ENCODE data around the gene GMPR2.

The GMPR2 gene

DNA sequence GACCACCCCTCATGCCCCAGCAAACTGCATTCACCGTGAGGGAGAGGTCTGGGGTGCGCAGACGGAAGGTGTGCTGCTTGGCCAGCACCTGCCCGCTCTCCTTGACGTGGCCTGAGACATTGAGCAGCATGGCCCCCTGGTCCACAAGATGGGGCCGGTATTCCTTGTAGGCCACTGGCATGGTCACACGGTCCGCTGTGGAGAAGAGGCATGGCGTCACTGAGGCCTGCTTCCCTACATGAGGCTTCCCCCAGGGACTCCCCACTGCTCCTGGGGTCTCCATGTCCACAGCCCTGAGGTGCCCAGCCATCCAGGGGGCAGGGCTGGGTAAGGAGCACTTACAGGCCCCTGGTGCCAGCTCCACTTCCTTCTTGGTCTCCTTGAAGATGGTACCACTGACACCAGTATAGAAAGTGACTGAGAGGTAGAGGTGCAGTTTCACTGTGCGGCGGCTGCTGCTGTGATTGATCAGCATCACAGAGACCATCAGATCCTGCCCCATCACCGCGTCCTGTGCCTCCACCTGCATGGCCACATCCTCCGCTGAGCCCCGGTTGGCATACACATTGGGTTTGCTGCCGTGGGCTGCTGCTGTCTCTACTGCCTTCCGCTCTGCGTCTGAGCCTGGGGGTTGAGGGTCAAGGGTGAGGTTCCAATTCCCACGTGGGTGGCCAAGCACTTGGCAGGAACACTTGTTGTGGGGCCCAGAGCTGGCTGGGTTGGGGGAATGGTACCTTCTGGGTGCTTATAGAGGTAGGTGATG lies 22.1 kb downstream of the GMPR2 start:
- DNase-seq: no peak

DNA sequence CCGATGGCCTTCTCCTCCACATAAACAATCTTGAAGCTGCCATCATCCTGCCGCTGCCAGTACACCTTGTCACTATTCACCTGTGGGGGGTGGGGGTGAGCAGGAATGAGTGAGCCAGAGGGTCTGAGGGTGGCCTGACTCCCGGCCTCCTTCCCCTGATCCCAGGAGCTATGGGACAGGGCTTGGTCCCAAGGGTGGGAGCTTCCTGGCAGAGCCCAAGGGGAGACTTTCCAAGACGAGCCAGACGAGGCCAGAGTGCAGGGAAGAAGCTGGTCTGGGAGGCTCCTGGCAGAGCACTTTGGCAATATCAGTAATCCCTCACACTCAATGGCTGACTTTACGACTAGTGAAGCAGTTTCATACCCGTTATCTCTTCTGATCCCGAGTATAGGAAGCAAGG lies 22.7 kb downstream of the GMPR2 start:
- DNase-seq: no peak

DNA sequence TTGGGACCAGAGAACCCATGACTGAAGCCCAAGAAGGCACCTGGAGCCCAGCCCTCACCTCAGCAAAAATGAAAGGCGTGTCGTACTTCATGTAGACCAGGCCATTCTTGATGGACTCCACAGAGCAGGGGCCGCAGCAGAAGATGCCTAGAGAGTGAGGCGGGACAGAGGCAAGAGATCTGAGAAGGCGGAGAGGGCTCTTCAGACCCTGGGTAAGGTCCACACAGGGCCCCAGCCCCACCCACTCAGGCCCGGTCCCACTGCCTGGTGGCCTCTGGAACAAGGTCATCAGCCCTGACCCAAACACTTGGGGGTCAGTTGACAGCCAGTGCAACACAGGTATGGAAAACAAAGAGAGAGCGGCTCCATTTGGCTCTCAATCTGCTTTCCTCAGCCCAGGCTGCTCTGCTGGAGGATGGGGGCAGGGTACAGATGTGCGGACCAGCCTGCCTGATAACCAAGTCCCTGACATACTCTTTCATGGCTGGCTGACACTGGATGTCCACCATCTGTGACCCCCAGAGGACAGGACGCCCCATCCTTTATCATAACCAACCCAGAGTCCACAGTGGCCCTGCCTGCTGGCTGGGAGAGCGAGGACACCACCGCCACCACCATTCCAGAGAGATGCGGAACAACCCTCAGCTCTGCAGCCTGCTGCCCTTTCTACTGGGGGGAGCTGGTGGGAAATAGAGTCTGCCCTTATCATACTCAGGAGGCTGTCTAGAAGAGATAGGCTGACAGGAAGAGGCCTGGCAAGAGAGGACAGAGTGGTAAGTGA lies 23.4 kb downstream of the GMPR2 start:
- DNase-seq: no peak

DNA sequence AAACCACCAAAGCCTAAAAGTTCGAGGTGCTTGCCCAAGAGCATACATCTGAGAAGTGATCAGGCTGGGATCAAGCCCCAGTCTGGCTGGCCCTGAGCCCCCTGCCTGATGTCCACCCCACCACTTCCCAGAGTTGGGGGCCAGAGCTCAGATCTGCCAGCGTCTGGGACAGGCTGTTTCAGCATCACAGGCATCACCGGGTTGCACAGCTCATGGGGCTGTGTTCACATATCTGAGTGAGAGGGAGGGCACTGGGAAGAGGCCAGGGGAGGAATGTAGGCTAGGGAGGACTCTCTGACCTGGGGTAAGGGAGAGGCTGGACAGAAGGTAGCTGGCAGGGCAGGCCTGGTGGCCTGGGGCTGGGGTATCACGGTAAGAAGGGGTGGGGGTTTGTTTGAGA lies 24.2 kb downstream of the GMPR2 start:
- DNase-seq: no peak

DNA sequence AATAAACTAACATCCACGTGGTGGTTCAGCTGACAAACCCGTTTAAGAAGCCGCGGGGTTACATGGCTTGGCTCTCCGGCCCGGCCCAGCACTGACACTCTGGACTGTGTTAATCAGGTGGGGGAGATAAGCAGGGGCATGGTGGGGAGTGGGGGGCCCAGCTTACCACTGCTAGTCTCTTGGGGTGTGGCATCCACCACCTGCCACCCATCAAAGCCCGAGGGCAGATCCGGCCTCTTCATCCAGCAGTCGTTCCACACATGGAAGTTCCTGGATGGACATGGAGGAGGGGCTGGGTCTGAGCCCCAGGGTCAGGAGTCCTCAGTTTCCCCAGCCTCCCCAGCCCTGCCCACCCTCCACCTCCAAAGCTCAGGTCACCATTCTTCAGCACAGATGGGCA lies 25.4 kb downstream of the GMPR2 start:
- DNase-seq: no peak

DNA sequence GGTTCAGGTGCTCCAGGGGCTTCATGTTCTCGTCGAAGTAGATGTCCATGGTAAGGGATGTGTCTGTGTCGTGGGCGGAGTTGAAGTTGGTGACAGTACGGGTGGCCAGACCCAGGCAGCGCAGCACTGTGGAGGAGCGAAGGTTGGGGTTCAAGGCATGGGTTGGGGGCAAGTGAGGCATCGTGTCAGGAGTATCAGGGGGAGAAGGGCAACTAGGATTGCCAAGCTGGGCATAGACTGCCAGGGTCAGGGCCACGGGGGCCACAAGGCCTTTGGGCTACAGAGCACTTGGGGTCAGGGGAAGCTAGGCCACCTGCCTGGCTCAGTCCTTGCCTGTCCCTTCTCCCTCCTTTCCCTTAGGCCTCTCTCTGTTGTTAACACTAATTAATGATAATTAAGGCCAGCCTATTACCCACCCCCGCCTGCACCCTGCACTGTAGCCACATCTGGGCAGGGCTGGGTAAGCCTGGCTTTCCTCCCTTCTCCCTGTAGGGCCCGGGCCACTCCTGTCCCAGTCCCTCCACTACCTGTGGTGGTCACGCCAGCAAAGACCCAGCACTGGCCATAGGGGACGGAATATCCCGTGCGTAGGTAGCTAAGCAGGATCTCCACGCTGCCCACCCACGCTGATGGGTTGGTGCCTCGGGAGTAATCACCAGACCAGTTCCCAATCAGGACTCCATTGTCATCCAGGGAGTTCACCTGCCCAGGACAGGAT lies 26.0 kb downstream of the GMPR2 start:
- no peak for DNase-seq

DNA sequence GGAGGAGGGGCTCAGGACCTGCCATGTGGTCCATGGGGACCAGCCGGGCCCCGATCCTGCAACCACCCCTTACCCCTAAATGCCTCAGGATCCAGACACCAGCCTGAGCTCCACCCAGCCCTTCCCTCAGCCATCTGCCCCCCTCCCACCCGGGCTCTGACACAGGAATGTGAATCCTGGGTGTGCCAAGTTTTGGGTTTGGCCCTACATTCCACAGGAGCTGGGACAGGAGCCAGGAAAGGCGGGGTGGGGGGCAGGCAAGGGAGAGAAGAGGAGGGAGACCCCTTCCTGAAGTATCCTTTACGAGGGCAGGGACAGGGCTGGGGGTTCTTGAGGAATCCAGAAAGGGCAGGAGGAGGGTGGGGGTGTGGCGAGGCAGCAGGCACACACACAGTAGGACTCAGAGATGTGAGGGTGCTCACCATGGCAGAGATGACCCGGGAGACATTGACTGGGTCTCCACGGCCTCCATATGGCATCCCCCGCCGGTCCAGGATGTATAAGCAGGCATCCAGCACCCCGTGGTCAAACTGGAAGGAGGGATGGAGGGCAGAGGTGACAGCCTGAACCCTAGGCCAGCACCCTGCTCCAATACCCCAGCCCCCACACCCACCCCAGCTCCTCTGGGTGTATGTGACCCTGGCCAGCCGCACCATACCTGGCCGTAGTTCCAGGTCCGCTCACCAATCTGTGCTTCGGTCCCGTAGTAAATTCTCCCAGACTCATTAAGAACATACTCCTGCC lies 26.7 kb downstream of the GMPR2 start:
- no peak for DNase-seq

DNA sequence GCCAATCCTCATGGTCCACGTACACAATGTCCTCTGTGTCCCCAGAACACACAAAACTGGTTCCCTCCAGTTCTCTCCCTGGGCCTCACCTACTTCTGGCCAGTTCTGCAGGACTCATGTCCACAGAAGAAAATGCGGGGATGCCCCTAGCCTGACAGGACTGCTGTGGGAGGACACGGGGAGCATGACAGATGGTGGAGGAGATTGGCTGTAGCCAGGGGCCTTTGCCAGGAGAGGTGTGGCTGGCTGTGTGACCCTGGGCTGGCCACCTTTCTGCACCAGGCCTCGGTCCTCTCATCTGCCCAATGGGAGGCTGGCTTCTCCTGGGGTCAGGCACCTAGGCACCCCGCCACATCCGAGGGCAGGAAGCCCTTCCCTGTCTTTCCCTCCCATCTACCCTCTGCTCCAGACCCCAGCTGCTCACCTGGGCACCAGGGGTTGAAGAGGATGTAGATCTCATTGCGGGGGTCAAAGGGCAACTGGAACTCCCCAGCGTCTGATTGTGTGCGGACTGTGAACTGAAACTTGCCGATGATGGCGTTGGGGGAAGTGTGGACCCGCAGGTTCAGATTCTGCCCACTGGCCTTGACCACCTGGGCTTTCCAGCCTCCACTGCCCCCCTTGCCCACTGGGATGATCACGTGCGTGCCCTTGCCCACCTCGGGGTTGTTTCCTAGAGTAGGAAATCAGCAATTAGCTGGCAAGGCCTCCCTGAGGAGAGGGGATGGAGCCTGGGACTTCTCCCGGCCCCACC lies 27.5 kb downstream of the GMPR2 start:
- no peak for DNase-seq

DNA sequence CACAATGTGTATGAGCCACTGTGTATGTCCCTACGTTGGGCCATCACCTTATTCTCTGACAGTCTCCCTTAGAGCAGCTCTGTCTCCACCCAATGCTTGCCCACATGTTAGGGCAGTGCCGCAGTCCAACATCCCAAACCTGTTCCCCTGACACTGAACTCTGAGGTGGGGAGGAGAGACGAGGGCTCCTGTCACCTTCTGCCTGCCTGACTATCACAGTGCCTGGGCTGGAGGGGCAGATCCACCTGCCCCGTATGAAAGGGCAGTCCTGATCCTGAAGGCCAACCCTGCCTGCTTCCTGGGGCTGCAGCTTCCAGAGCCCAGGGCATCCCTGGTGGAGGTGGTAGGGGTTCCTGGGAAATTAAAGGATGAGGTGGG lies 28.0 kb downstream of the GMPR2 start:
- no peak for DNase-seq

DNA sequence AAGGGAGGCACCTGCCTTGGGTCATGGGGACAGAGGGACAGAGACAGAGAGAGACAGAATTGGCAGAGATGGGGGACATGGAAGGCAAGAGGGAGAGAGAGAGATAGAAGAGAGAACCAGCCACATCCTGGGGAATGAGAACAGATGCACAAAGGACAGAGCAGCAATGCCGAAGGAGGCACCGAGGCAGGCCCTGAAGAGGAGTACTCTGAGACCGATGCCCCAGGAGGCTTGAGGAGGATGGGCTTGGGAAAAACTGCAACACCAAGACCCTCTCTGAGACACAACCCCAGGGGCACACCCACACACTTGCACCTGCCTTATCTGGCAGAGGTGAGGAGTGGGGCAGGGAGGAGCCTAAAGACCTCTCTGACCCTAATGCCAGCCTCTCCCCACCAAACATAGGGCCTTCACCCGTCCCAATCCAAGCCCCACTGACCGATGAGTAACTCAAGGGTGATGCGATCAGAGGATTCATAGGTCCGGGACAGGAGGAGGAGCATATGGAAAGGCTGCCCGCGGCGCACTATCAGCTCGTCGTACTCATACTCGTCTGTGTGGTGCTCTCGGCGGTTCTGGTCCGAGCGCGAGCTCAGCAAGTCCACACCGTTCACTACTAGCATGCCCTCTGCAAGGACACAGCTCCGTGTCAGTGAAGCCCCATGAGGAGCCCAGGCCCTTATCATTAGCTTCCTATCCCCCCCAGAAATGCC lies 28.7 kb downstream of the GMPR2 start:
- no peak for DNase-seq

DNA sequence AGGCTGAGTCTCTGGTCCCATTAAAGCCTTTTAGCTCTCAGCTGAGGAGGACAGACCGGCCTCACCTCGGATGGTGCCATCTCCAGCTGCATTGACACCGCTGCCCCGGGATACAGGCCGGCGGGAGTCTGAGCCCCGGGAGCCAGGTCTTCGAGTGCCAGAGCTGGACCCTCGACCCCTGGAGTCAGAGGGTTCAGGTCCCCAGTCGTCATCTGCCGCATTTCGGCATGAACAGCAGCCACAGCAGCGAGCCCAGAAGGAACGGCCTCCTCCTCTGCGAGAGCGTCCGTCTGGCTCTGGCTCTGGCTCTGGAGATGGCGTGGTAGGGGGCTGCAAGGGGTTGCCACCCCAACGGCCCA lies 29.2 kb downstream of the GMPR2 start:
- no peak for DNase-seq

DNA sequence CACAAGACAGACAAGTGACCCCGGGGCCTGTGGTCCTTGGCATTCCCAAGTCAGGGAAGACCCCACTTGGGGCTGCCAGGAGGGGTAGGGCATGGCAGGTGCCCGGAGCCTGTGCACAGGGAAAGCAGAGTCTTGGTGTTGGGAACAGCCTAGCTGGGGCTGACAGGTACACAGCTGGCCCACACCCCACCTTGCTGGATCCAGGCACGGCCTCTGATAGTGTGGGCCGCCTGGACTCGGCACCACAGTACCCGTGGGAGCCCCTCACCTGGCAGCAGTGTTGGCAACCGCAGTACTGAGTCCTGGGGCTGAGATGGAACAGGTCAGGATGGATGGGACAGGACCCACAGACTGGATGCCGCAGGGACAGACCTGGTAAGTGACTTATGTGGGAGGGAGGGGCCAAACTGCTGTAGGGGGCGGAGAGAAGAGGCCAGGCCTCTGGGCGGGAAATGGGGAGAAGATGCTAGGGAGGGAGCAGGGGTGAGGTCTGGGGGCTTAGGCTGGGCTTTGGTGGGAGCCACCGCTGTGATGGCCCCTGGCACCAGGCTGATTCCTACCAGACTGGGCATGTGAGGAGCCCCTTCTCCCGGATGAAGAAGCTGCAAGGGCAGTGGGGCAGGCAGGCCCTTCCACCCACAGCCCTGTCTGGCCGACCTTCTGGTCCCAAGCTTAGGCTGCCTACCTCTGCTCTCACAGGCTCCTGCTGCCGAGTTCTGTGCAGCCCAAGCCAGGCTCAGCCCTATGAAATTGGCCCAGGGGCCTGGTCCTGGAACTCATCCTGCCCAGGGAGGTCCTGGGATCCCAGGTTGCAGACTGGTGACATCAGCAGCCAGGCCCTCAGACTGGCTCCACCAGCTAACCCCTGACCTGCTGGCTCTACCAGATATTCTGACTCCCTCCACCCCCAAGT lies 30.3 kb downstream of the GMPR2 start, which contains the start of gene TGM1:
Gene TGM1, minus strand, starts transcription at position 357 of the 913 bp plus-strand sequence. CDS start 825 bp downstream, outside the sequence.
- DNase-seq: no peak

DNA sequence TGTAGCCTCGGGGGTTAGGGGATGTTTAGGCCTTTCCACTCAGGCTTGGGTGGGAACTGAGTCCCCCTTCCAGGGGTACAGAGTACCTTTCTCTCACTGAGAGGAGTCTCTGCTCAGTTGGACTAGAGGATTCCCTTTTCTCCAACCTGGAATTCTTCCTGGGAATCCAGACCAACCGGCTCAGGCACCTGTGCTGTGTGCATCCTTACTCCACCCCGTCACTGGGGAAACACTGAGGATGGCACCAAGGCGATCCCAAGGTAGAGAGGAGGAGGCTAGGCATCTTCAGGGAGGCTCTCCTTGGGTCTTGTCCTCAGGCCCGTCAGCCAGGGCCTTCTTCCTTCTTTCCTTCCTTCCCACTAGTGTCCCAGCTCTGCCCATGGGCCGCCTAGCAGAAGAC lies 31.1 kb downstream of the GMPR2 start:
- DNase-seq: no peak

DNA sequence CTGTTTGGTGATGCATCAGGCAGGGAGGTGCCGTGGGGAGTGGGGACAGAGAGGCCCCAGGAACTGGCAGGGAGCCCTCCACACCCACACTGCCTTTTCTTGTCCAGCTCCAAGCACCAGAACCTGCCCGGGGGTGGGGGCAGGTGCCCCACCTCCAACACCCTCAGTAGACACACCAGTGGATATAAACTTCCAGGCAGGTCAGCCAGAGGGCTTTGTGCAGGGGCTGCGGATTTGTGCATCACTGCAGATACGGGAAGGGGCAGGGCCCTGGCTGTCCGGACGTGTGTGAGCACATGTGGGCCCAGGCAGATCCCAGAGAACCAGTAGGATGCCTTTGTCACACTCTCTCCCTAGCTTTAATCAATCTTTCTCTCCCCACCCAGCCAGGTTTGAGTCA lies 31.6 kb downstream of the GMPR2 start:
- DNase-seq: no peak

DNA sequence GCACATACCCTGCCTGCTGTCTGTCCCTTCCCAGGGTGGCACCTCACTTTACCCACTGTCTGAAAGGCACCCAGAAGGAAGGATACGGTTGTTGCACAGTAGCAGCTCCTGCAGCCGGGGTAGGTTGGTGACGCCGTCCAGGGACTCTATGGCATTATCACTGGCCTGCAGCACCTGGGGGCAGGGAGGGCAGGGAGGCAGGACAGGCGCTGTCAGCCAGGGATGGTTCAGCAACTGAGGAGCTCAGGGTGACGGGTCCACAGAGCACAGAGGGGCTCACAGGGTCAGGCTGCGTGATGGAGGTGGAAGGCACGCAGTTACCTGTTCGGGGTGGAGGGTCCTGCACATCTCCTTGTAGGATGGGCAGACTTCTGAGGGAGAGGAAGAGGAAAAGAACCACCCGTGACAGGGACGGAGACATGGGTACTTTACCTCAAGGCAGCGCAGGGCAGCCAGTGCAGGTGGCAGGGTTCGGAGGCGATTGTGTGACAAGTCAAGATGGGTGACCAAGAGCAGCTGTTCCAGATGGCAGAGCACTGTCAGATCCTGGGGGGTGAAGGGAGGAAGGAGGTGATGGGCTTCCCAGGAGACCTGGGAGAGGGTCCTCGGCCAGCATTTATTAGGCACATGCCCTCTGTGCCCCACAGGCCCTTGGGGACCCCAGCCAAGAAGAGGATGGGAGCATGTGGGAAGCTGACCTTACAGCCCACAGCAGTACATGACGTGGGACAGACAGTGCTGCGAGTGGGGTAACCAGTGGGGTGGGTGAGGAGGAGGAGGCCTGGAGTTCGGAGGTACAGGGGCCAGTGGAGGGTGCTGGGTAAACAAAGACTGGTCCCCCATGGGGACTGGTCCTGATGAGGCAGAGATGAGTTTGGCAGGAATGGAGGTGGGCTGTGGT lies 33.9 kb downstream of the GMPR2 start:
- no peak for DNase-seq

DNA sequence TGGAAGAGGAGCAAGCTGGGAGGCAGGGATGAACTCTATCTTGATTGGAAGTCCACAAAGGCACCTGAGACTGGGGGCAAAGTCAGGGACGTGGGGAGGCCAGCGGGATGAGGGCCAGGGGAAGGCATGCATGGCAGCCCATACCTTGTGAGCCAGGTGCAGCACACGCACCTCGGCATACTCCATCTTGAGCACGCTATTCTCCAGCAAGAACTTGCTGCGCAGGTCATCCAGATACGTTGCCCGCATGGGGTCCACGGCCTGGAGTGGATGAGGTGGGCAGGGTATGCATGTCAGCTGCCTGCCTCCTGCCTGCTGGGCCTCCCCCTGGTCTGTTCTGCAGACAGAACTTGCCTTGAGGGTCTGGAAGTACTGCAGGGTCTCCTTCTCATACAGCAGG lies 34.8 kb downstream of the GMPR2 start:
- no peak for DNase-seq

DNA sequence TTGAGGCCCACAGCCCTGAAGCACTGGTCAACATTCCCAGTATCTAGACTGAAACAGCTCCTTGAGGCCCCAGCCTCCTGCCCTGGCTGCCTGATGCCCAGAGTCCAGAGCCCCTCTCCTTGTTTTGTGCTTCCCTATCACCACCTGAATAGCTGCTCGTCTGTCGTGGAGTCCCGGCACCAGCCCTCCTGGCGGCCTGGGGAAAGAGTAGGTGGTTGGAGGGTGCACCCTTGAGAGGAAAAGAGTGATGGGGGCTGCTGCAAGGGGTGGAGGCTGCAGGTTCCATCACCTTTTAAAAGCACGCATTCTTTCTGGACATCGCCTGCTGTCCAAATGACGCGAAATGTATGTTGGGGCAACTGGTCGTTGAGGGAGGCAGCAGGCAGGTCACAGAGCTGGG lies 35.5 kb downstream of the GMPR2 start:
- no peak for DNase-seq

DNA sequence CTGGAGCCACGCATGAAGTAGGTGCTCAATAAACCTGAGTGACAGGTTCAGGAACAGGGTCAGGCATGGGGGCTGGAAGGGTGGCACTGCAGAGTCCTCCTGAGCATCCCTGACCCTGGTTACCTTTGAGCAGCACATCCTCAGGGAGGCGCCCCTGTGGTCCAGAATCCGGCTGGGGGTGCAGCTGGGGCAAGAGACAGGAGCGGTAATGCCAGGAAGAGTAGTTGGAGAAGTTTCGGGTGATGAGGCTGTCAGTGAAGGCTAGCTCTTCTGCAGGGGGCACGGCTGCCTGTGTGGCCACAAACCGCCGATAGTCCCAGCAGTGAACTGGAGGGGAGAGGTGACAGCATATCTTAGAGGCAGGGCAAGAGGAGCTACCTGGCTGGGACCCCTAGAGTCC lies 36.6 kb downstream of the GMPR2 start:
- no peak for DNase-seq

DNA sequence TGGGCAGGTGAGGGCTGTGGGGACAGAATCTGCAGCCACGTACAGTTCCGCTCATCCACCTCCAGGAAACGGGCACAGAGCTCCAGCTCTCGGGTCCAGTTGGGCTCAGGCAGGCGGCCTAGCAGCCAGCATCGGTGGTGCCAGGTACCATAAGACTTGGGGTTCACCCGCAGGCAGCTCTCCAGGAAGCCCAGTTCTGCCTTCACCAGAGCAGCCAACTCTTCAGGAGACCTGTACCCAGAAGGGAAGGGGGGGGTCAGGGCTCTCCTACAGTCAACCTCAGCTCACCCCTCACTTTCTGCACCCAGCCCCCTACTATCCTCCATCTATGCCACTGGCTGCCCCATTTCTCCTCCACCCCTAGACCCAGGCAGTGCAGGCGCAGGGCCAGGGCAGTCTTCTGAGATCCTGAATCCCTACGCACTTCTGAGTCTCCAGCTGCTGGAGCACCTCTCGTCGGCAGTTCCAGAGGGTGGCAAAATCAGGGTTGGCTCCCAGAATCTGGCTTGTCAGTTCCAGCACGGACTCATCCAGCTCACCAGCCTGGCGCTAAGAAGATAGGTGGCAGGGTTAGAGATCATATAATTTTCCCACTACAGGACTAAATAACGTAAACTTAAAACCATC lies 37.3 kb downstream of the GMPR2 start:
- DNase-seq: no peak
